Ecto neural progenitor cell (in vitro differentiated cells): Measurements from ENCODE around the gene GPM6B.
"Not testable (repeated sequence)": the region's sequence is repeated elsewhere in the genome, so short reads cannot be mapped to it uniquely, and the experiment has no call there.

Experiments
- DNase-seq: peaks from one replicate; pipeline ENCODE4 v3.0.0-alpha.2; 2018; ENCODE audit warnings: low spot score

Gene GPM6B

GRCh38 chrX:13724878-13725277, 92.0 kb downstream of the GPM6B start:
- not testable (repeated sequence) for DNase-seq

- DNase-seq = no peak
Measured at GRCh38 chrX:13721819-13722519, 94.9 kb downstream of the GPM6B start.

GRCh38 chrX:13721371-13721770, 95.5 kb downstream of the GPM6B start:
- no peak for DNase-seq
